ENCODE results near the gene NPAS4. TPM values are rescaled to one million over a fixed set of nuclear protein-coding genes. Genes with fewer than 3 reads are reported as not detected.

NPAS4 gene
- total and polyA plus RNA-seq, 9 of the 15 experiments (the other 6 are each of a cell fraction or from before 2014, with no cell fraction given): not detected

DNA sequence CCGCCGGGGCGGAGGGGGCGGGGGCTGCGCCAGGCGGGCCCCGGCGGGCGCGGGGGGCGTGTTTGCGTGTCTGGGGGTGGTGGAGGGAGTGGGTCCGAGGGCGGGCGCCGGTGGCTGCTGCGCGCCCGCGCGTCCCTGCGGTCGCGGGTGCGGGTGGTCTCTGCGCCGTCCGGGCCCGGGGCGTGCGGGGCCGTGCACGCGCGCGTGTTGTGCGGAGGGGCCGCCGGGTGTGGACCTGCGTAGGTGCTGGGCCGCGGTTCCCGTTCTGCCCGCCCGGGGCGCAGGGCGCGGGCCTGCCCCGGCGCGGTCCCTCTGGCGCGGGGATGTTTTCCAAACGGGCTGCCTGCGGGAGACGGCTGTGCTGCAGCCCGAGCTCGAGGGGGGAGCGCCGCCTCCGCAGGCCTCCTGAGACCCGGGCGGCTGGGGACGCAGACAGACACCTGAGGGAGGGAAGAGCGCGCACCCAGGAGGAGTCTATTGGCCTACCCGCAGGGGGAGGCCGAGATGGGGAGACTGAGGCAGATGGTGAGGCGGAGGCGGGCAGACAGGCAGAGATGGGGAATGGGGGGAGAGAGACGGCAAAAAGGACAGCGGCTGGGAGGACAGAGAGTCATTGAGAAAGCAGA lies 46.3 kb downstream of the NPAS4 start (continued):
- TF ChIP-seq, protein P1, sequence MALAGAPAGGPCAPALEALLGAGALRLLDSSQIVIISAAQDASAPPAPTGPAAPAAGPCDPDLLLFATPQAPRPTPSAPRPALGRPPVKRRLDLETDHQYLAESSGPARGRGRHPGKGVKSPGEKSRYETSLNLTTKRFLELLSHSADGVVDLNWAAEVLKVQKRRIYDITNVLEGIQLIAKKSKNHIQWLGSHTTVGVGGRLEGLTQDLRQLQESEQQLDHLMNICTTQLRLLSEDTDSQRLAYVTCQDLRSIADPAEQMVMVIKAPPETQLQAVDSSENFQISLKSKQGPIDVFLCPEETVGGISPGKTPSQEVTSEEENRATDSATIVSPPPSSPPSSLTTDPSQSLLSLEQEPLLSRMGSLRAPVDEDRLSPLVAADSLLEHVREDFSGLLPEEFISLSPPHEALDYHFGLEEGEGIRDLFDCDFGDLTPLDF (CRISPR knock-in tag; IDR thresholded peaks at IDR 0.05): no peak
- TF ChIP-seq, protein P2, sequence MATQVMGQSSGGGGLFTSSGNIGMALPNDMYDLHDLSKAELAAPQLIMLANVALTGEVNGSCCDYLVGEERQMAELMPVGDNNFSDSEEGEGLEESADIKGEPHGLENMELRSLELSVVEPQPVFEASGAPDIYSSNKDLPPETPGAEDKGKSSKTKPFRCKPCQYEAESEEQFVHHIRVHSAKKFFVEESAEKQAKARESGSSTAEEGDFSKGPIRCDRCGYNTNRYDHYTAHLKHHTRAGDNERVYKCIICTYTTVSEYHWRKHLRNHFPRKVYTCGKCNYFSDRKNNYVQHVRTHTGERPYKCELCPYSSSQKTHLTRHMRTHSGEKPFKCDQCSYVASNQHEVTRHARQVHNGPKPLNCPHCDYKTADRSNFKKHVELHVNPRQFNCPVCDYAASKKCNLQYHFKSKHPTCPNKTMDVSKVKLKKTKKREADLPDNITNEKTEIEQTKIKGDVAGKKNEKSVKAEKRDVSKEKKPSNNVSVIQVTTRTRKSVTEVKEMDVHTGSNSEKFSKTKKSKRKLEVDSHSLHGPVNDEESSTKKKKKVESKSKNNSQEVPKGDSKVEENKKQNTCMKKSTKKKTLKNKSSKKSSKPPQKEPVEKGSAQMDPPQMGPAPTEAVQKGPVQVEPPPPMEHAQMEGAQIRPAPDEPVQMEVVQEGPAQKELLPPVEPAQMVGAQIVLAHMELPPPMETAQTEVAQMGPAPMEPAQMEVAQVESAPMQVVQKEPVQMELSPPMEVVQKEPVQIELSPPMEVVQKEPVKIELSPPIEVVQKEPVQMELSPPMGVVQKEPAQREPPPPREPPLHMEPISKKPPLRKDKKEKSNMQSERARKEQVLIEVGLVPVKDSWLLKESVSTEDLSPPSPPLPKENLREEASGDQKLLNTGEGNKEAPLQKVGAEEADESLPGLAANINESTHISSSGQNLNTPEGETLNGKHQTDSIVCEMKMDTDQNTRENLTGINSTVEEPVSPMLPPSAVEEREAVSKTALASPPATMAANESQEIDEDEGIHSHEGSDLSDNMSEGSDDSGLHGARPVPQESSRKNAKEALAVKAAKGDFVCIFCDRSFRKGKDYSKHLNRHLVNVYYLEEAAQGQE (IDR thresholded peaks at IDR 0.05; ENCODE audit: borderline replicate concordance): no peak
- TF ChIP-seq, protein P2 (CRISPR knock-in tag; IDR thresholded peaks at IDR 0.05; ENCODE audit: low read depth): peak; percentile 66; the same call in 1 of the 2 replicates
- TF ChIP-seq, protein P3, sequence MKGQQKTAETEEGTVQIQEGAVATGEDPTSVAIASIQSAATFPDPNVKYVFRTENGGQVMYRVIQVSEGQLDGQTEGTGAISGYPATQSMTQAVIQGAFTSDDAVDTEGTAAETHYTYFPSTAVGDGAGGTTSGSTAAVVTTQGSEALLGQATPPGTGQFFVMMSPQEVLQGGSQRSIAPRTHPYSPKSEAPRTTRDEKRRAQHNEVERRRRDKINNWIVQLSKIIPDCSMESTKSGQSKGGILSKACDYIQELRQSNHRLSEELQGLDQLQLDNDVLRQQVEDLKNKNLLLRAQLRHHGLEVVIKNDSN (CRISPR knock-in tag; IDR thresholded peaks at IDR 0.05): no peak
- TF ChIP-seq, protein P4, sequence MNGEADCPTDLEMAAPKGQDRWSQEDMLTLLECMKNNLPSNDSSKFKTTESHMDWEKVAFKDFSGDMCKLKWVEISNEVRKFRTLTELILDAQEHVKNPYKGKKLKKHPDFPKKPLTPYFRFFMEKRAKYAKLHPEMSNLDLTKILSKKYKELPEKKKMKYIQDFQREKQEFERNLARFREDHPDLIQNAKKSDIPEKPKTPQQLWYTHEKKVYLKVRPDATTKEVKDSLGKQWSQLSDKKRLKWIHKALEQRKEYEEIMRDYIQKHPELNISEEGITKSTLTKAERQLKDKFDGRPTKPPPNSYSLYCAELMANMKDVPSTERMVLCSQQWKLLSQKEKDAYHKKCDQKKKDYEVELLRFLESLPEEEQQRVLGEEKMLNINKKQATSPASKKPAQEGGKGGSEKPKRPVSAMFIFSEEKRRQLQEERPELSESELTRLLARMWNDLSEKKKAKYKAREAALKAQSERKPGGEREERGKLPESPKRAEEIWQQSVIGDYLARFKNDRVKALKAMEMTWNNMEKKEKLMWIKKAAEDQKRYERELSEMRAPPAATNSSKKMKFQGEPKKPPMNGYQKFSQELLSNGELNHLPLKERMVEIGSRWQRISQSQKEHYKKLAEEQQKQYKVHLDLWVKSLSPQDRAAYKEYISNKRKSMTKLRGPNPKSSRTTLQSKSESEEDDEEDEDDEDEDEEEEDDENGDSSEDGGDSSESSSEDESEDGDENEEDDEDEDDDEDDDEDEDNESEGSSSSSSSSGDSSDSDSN (IDR thresholded peaks at IDR 0.05; ENCODE audit: borderline replicate concordance in 1 of 2, low read depth in 2 of 2, low read length in 2 of 2): peak; percentile 91 to 94
- TF ChIP-seq CXXC5 (CRISPR knock-in tag; IDR thresholded peaks at IDR 0.05): peak; percentile 57
- peak; percentile 38 to 45; a peak in 2 of 4 replicates for TF ChIP-seq NRF1 (conservative IDR thresholded peaks at IDR 0.05 in 1 of 2, IDR thresholded peaks at IDR 0.05 in 1 of 2)
- no peak for TF ChIP-seq CREB1 (IDR thresholded peaks at IDR 0.05)
- peak; percentile 49 for TF ChIP-seq CREB1 (CRISPR knock-in tag; IDR thresholded peaks at IDR 0.05)
- TF ChIP-seq STAT5A (IDR thresholded peaks at IDR 0.05; ENCODE audit: borderline replicate concordance, low read length): no peak
- no peak for TF ChIP-seq TRIM28 (IDR thresholded peaks at IDR 0.05)
- TF ChIP-seq LARP7 (IDR thresholded peaks at IDR 0.05): no peak
- 0 out of 4 replicates have a peak, but pooled peaks of 1 of the 2 experiments have one; percentile 22 for TF ChIP-seq HDAC1 (IDR thresholded peaks at IDR 0.05)
- 0 out of 4 replicates have a peak, but pooled peaks of 1 of the 2 experiments have one; percentile 27 for TF ChIP-seq NONO (IDR thresholded peaks at IDR 0.05; ENCODE audit: low read depth in 2 of 2, low read length in 1 of 2)
- no peak for TF ChIP-seq ZNF583 (CRISPR knock-in tag; IDR thresholded peaks at IDR 0.05)
- TF ChIP-seq PHF8 (IDR thresholded peaks at IDR 0.05; ENCODE audit: borderline replicate concordance, low read length): peak; percentile 4; the same call in 1 of the 2 replicates
